A549 (cell line): ENCODE measurements around the gene NFATC3.

ENCODE experiments used
- CHD4 ChIP-seq: fragments of 200-600 bp; sonication (generic); IDR thresholded peaks from 2 replicates; pipeline ENCODE4 v1.6.1; 2016; ENCODE audit warnings: antibody characterized with exemption, mild to moderate bottlenecking, borderline replicate concordance
- KDM1A ChIP-seq: fragments of 200-600 bp; sonication (generic); IDR thresholded peaks from 2 replicates; pipeline ENCODE4 v1.6.1; 2016; ENCODE audit warnings: low read depth, mild to moderate bottlenecking
- MAX ChIP-seq: IDR thresholded peaks from 2 replicates; pipeline ENCODE4 v1.6.1; 2012
- MYC ChIP-seq: IDR thresholded peaks from 2 replicates; pipeline ENCODE4 v1.6.1; 2012; ENCODE audit warnings: mild to moderate bottlenecking, inconsistent platforms, low read length, improper control_type of control experiment, borderline replicate concordance
- NR3C1 ChIP-seq: fragments of >200 bp; sonication (Bioruptor Twin); formaldehyde crosslinking; IDR thresholded peaks from 3 replicates; pipeline ENCODE4 v1.6.1; 2017
- POLR2A ChIP-seq: IDR thresholded peaks from 2 replicates; pipeline ENCODE4 v1.6.1; 2012; ENCODE audit warnings: mild to moderate bottlenecking, low read length
- REST ChIP-seq: fragments of 200-600 bp; sonication (generic); IDR thresholded peaks from 2 replicates; pipeline ENCODE4 v1.6.1; 2016; ENCODE audit warnings: antibody characterized with exemption, mild to moderate bottlenecking, moderate library complexity
- RFX5 ChIP-seq: fragments of 450-650 bp; IDR thresholded peaks from 2 replicates; pipeline ENCODE4 v1.7.1; 2014; ENCODE audit warnings: antibody characterized with exemption, mild to moderate bottlenecking, moderate library complexity
- TF ChIP-seq, protein P1 (sequence below): fragments of >200 bp; sonication (Bioruptor Twin); formaldehyde crosslinking; IDR thresholded peaks from 3 replicates; pipeline ENCODE4 v1.5.1; 2016
- TF ChIP-seq, protein P2 (sequence below): fragments of 250-450 bp; sonication (Bioruptor Pico); IDR thresholded peaks from 2 replicates; pipeline ENCODE4 v1.5.0; 2021; ENCODE audit warnings: mild to moderate bottlenecking, moderate library complexity, borderline replicate concordance

DNA sequence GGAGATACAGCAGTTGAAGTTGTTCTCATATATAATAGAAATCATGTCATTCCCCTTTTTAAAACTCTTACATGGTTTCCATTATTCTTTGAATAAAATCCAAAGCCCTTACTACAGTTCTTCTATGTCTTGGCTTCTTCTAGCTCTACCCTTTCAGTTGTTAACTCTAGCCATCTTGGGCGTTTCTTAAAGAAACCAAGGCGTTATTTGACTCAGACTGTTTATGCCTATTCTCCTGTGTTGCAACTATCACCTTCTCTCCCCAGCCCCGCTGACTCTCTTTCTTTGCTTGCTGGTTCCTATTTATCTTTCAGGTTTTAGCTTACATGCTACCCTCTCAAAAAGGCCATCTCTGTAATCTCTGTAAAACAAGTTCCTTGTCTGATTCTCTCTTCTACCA, 32.7 kb downstream of the NFATC3 start:
- TF ChIP-seq REST (no peak), CHD4 (no peak), MYC (no peak), RFX5 (no peak), POLR2A (no peak), NR3C1 (no peak), KDM1A (no peak), MAX (no peak)
- TF ChIP-seq, protein P1, sequence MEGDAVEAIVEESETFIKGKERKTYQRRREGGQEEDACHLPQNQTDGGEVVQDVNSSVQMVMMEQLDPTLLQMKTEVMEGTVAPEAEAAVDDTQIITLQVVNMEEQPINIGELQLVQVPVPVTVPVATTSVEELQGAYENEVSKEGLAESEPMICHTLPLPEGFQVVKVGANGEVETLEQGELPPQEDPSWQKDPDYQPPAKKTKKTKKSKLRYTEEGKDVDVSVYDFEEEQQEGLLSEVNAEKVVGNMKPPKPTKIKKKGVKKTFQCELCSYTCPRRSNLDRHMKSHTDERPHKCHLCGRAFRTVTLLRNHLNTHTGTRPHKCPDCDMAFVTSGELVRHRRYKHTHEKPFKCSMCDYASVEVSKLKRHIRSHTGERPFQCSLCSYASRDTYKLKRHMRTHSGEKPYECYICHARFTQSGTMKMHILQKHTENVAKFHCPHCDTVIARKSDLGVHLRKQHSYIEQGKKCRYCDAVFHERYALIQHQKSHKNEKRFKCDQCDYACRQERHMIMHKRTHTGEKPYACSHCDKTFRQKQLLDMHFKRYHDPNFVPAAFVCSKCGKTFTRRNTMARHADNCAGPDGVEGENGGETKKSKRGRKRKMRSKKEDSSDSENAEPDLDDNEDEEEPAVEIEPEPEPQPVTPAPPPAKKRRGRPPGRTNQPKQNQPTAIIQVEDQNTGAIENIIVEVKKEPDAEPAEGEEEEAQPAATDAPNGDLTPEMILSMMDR, result no peak
- TF ChIP-seq, protein P2, sequence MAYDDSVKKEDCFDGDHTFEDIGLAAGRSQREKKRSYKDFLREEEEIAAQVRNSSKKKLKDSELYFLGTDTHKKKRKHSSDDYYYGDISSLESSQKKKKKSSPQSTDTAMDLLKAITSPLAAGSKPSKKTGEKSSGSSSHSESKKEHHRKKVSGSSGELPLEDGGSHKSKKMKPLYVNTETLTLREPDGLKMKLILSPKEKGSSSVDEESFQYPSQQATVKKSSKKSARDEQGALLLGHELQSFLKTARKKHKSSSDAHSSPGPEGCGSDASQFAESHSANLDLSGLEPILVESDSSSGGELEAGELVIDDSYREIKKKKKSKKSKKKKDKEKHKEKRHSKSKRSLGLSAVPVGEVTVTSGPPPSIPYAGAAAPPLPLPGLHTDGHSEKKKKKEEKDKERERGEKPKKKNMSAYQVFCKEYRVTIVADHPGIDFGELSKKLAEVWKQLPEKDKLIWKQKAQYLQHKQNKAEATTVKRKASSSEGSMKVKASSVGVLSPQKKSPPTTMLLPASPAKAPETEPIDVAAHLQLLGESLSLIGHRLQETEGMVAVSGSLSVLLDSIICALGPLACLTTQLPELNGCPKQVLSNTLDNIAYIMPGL (CRISPR knock-in tag), result no peak
